Activated CD4-positive, alpha-beta T cell treated with anti-CD3 and anti-CD28 coated beads, Interleukin-2, amount 50 U/mL, for 16 hours (primary cell): ENCODE measurements around the gene SCAP.
"Not testable (repeated sequence)": the region's sequence is repeated elsewhere in the genome, so short reads cannot be mapped to it uniquely, and the experiment has no call there.

Experiments used
- DNase-seq: peaks from one replicate; pipeline ENCODE4 v3.0.0-alpha.2; 2020

The SCAP gene

DNA sequence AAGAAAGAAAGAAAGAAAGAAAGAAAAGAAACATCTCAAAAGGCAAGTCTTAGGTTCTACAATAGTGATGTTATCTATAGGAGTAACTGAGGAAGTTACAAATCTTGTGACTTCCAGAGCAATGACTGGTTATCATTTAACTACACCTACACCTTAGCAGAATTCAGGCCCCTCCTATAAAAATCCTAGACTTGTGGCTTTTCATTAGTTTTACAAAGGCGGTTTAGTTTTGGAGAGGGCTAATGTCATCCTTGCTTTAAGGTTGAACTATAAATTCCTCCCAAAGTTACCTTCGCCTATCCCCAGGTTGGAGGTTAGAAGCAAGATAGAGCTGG lies 4.1 kb upstream of the SCAP start:
- no peak for DNase-seq

- DNase-seq, result no peak
These were observed 2.3 kb upstream of the SCAP start for GRCh38 chr3:47478022-47478421.

DNA sequence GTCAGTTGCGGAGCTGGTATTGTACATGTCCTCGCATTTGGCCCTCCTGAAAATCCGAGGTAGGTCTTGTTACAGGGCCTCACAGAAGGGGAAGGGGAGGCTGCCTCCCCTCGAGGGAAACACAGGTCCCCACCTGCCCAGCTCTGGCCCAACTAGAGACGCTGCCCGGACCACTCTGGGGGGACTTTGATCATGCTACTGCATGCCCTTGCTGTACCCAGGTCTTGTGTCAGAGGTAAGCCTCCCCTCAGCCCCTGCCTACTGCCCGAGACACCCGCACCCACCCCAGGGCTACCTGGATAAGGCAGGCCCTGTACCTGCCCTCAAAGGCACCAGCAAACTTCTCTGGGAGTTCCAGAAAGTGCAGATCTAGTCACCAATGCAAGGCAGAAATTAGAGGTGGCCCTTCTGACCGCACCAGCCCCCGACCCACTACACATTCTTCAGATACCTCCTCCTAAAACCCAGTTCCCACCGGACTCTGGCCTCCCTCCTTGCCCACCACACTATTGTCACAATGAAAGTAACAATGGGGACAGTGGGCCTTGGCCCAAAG lies 981 bp upstream of the SCAP start:
- DNase-seq, result no peak

DNA sequence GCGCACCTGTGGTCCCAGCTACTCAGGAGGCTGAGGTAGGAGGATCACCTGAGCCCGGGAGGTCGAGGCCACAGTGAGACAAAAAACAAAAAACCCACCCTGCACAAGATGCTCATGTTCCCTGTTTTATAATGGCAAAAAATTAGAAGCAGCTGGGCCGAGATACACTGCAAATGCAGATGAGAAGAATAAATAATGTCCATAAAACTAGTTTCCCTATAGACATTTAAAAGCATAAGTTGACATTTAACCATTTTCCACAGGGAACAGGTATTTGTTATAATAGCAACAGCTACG lies 537 bp upstream of the SCAP start:
- DNase-seq, result no peak

GRCh38 chr3:47475029-47475569 lies 642 bp downstream of the SCAP start:
- peak; percentile 19 for DNase-seq

GRCh38 chr3:47473391-47473790 lies 2.4 kb downstream of the SCAP start:
- no peak for DNase-seq

- no peak for DNase-seq
These were observed 6.1 kb downstream of the SCAP start for GRCh38 chr3:47469616-47470015.

GRCh38 chr3:47468315-47468714 lies 7.4 kb downstream of the SCAP start:
- DNase-seq, result not testable (repeated sequence)

- no peak for DNase-seq
These were observed 11.2 kb downstream of the SCAP start for GRCh38 chr3:47464588-47464987.

DNA sequence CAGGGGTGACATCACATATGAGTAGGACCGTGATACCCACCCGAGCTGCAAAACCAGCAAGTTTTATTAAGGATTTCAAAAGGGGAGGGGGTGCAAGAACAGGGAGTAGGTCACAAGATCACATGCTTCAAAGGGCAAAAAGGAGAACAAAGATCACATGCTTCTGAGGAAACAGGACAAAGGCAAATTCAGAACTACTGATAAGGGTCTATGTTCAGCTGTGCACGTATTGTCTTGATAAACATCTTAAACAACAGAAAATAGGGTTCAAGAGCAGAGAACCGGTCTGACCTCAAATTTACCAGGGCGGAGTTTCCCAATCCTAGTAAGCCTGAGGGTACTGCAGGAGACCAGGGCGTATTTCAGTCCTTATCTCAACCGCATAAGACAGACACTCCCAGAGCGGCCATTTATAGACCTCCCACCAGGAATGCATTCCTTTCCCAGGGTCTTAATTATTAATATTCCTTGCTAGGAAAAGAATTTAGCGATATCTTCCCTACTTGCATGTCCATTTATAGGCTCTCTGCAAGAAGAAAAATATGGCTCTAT lies 16.1 kb downstream of the SCAP start:
- DNase-seq, result not testable (repeated sequence)

DNA sequence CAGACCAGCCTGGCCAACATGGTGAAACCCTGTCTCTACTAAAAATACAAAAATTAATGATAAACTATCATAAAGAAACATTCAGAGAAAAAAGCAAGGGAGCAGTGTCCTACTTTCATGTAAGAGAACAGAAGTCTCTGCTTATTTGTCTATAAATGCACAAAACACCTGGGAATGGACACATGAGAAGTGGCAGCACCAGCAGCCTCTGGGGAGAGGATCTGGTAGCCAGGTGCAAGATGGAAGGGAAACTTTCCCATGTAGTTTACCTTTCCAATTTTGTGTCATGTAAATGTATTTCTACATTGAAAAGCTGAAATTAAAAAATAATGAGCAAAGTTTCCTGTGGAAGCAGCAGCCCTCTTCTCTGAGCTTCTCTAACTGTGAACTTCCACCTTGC lies 18.8 kb downstream of the SCAP start:
- DNase-seq, result no peak

DNA sequence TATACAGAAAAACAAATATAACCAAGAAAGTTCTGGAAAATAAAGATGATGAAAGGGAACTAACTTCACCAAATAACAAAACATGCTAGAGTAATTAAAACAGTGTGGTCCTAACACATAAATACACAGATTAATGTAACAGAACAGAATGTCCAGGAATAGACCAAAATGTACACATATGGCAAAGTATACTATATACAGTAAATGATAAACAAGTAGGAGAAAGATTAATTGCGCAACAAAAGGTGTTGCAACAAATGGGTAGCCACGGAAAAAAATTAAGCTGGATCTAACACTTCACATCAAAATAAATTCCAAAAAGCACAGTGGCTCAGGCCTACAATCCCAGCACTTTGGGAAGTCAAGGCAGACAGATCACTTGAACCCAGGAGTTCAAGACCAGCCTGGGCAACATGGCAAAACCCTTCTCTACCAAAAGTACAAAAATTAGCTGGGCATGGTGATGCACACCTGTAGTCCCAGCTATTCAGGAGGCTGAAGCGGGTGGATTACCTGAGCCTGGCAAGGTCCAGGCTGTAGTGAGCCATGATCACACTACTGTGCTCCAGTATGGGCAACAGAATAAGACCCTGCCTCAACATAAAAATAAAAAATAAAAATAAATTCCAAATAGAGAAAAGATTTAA lies 19.8 kb downstream of the SCAP start:
- DNase-seq, result no peak

GRCh38 chr3:47452453-47453215 lies 23.1 kb downstream of the SCAP start:
- DNase-seq, result no peak

DNA sequence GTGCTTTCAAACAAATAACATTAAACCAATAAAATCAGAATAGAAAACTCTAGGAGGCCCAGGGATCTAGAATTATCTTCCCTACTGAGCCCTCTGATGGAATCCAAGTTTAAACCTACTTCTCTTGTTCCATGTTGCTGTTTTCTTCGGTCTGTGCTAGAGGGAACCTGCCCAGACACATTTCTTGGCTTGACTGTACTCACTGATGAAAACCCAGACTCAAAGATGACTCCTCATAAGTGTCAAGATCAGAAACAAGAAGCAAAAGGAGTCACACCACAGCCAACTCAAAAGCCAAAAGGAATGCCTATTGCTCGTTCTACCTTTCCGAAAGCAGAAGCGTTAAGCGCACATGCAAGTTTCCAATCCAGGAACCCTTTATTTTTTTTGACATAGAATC lies 31.6 kb downstream of the SCAP start:
- DNase-seq, result no peak

GRCh38 chr3:47443611-47443995 lies 32.1 kb downstream of the SCAP start:
- DNase-seq, result no peak

- no peak for DNase-seq
These were observed 33.8 kb downstream of the SCAP start for GRCh38 chr3:47441796-47442551.

GRCh38 chr3:47440131-47440530 lies 35.6 kb downstream of the SCAP start:
- no peak for DNase-seq

- no peak for DNase-seq
These were observed 39.6 kb downstream of the SCAP start for GRCh38 chr3:47436180-47436579.

DNA sequence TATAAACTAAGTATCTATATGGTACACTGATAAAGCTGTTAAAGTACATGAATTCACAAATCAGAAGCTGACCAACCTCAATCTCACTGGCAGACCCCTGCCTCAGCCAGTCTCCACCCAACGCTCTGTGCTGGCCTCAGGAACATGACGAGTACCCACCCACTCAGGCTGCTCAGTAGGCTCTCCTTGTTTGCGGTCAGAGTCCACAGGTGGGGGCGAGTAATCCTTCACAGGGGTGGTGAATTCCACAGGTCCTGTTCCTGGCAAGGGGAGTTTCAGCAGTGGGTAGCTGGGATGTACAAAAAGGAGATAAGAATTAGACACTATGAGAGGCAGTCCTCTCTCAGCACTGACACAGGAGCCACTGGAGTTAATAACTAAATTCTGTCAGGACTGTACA lies 40.9 kb downstream of the SCAP start:
- no peak for DNase-seq

DNA sequence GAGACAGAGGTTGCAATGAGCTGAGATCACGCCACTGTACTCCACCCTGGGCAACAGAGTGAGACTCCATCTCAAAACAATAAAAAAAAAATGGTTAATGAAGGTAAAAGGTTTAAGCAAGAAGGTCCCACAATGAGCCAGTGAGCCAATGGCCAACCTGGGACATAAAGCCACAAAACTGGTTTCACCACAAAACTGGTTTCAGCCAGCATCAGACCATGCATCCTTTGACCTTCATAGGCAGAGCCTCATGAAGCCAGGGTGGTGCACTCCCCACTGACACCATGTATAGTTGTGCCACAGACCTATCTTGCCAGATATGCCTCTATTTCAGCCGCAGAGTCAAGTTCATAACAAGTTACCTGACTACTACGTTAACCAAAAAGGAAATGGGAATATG lies 41.9 kb downstream of the SCAP start:
- DNase-seq, result no peak

- no peak for DNase-seq
These were observed 43.1 kb downstream of the SCAP start for GRCh38 chr3:47432673-47433072.

DNA sequence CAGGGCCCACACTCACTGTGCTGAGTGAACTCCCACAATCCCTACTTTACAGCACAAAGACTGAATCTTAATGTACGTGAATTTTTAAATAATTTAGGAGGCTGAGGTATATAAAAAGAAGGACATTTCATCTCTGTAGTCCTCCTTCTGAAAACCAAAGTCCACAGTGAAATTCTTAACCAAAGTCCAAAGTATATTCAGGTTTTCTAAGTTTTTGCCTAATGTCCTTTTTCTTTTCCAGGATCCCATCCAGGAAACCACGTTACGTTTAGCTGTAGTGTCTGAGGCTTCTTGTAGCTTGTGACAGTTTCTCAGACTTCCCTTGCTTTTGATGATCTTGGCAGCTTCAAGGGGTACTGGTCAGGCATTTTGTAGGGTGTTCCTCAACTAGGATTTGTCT lies 44.5 kb downstream of the SCAP start:
- DNase-seq, result no peak

DNA sequence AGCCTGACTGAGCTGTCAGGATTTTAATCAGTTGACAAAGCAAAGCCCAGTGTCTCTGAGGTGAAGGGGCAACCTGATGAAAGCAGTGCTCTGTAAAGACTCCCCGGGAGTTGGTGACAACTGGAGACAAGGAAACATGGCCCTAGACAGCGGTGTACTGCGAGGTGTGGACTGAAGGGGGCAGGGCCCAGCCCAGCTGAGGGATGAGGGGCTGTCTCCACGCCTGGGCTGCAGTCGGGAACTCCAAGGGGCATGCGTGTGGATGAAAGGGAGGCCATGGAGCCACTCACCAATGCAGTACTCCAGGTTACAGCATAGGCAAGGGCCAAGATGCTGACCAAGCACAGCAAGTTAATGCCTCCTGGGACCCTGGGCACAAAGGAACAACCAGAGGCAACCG lies 45.1 kb downstream of the SCAP start:
- DNase-seq, result no peak
